GM23338 (cell line): ENCODE data around the gene TPH2. TPM values are rescaled to one million over a fixed set of nuclear protein-coding genes. Genes with fewer than 3 reads are reported as not detected.
A peak's percentile ranks its signal among the peaks of the same experiment; 100 is the strongest.

ENCODE experiments used
- ATAC-seq: fragments of 200-7000 bp; cut with Tn5 transposase; 3 replicates; pipeline ENCODE4 v1.9.1; 2020
- DNase-seq: peaks from one replicate; pipeline ENCODE4 v3.0.0-alpha.2; 2015; ENCODE audit warnings: low spot score
- H2AFZ ChIP-seq: fragments of 200-600 bp; sonication (generic); 2 replicates; pipeline ENCODE4 v1.8.0; 2016; ENCODE audit warnings: antibody characterized with exemption, mild to moderate bottlenecking, moderate library complexity
- H3F3A ChIP-seq: fragments of 200-600 bp; sonication (generic); replicated peaks from 2 replicates; pipeline ENCODE4 v1.8.0; 2017; ENCODE audit warnings: antibody characterized with exemption, mixed run types, low read depth
- H3K27ac ChIP-seq: fragments of 200-600 bp; sonication (generic); 2 replicates; pipeline ENCODE4 v1.6.1; 2016; ENCODE audit warnings: low read depth
- H3K27me3 ChIP-seq: fragments of 200-600 bp; sonication (generic); 2 replicates; pipeline ENCODE4 v1.8.0; 2016; ENCODE audit warnings: mild to moderate bottlenecking, mixed run types, moderate library complexity; ENCODE audit not compliant: insufficient read depth
- H3K36me3 ChIP-seq: fragments of 200-600 bp; sonication (generic); 2 replicates; pipeline ENCODE4 v1.8.0; 2016; ENCODE audit warnings: mild to moderate bottlenecking; ENCODE audit not compliant: insufficient read depth
- H3K4me1 ChIP-seq: fragments of 200-600 bp; sonication (generic); 2 replicates; pipeline ENCODE4 v1.8.0; 2016; ENCODE audit warnings: mild to moderate bottlenecking, moderate library complexity; ENCODE audit not compliant: insufficient read depth
- H3K4me2 ChIP-seq: fragments of 200-600 bp; sonication (generic); 2 replicates; pipeline ENCODE4 v1.7.1; 2017; ENCODE audit warnings: mixed run types
- H3K4me3 ChIP-seq: fragments of 200-600 bp; sonication (generic); 2 replicates; pipeline ENCODE4 v1.6.1; 2016; ENCODE audit warnings: mixed run types
- H3K79me2 ChIP-seq: fragments of 200-600 bp; sonication (generic); replicated peaks from 2 replicates; pipeline ENCODE4 v1.8.0; 2017; ENCODE audit warnings: mild to moderate bottlenecking; ENCODE audit not compliant: insufficient read depth
- H3K9me2 ChIP-seq: fragments of 200-600 bp; sonication (generic); 2 replicates; pipeline ENCODE4 v1.8.0; 2017; ENCODE audit not compliant: insufficient read depth
- H4K20me1 ChIP-seq: fragments of 200-600 bp; sonication (generic); replicated peaks from 2 replicates; pipeline ENCODE4 v1.8.0; 2017; ENCODE audit warnings: mild to moderate bottlenecking; ENCODE audit not compliant: insufficient read depth
- H3K27ac Mint-ChIP-seq: 2 replicates; pipeline ENCODE4 v1.8.0; 2020; ENCODE audit warnings: inconsistent platforms, mild to moderate bottlenecking, moderate library complexity, mixed read lengths
- H3K27me3 Mint-ChIP-seq: 3 replicates; pipeline ENCODE4 v1.8.0; 2022; ENCODE audit warnings: low read depth, mild to moderate bottlenecking, moderate library complexity, mixed read lengths, inconsistent platforms; ENCODE audit not compliant: insufficient read depth, poor library complexity
- H3K36me3 Mint-ChIP-seq: 3 replicates; pipeline ENCODE4 v1.8.0; 2021; ENCODE audit warnings: low read depth, mild to moderate bottlenecking, inconsistent platforms, moderate library complexity, mixed read lengths
- H3K4me1 Mint-ChIP-seq: 3 replicates; pipeline ENCODE4 v1.8.0; 2020; ENCODE audit warnings: mild to moderate bottlenecking, inconsistent platforms, mixed read lengths
- H3K4me3 Mint-ChIP-seq: 3 replicates; pipeline ENCODE4 v1.8.0; 2021; ENCODE audit warnings: moderate library complexity, mild to moderate bottlenecking, inconsistent platforms, mixed read lengths
- H3K9me3 Mint-ChIP-seq: 3 replicates; pipeline ENCODE4 v1.8.0; 2020; ENCODE audit warnings: moderate library complexity, mild to moderate bottlenecking, inconsistent platforms, mixed read lengths
- CTCF ChIP-seq, 2 experiments: fragments of 200-600 bp in 1 of 2; sonication (generic) in 1 of 2; conservative IDR thresholded peaks; 2 replicates each; pipeline versions ENCODE4 v1.5.1 to v1.6.1; 2016 to 2017; ENCODE audit warnings: antibody characterized with exemption in 2 of 2, low read depth in 2 of 2, mild to moderate bottlenecking in 2 of 2, moderate library complexity in 1 of 2
- ETS1 ChIP-seq: IDR thresholded peaks from 2 replicates; pipeline ENCODE4 v1.6.1; 2016; ENCODE audit warnings: antibody characterized with exemption
- EZH2phosphoT487 ChIP-seq: fragments of 200-600 bp; sonication (generic); IDR thresholded peaks from one replicate; pipeline ENCODE4 v1.8.1; 2018; ENCODE audit warnings: antibody characterized with exemption; ENCODE audit not compliant: unreplicated experiment
- JUNB ChIP-seq: IDR thresholded peaks from one replicate; pipeline ENCODE4 v1.6.1; 2016; ENCODE audit warnings: antibody characterized with exemption; ENCODE audit not compliant: unreplicated experiment
- NANOG ChIP-seq: IDR thresholded peaks from 2 replicates; pipeline ENCODE4 v1.6.1; 2016; ENCODE audit warnings: antibody characterized with exemption, borderline replicate concordance
- ZNF114 ChIP-seq: fragments of 250-450 bp; sonication (Bioruptor Pico); IDR thresholded peaks from 2 replicates; pipeline ENCODE4 v1.5.0; 2020; ENCODE audit warnings: mild to moderate bottlenecking, moderate library complexity
- ZNF462 ChIP-seq: fragments of 250-450 bp; sonication (Bioruptor Pico); IDR thresholded peaks from 2 replicates; pipeline ENCODE4 v1.5.0; 2020; ENCODE audit warnings: mild to moderate bottlenecking, moderate library complexity
- polyA plus RNA-seq: library from polyadenylated mRNA; unstranded; fragments of >200 nt; fragmentation: Nextera tagmentation; extraction: Ambion mirVana; gene quantifications from 2 replicates; pipeline ENCODE4 v1.2.1, GENCODE V29; 2016
- total RNA-seq: library from RNA; depleted of rRNA; stranded (reverse); fragments of >200 nt; shearing (Covaris generic); gene quantifications from 2 replicates; pipeline ENCODE4 v1.2.3, GENCODE V29; 2014

Gene TPH2
- total and polyA plus RNA-seq, 2 experiments from 2014 or later: 0.94 to 1.4 TPM

GRCh38 chr12:72017054-72017651, 78.5 kb downstream of the TPH2 start:
- no peaks in the 10 kb centered on the region for H3K36me3 Mint-ChIP-seq
- peak; percentile 97 for ATAC-seq
- H3K9me2 ChIP-seq: 0 out of 2 replicates have a peak, but pooled peaks cover 3% of the 10 kb centered on the region
- no peak overlapping the region for H2AFZ ChIP-seq
- H3K4me2 ChIP-seq: no peak overlapping the region
- no peak overlapping the region for H3K27ac ChIP-seq
- no peak overlapping the region for H3K4me3 ChIP-seq
- H3K4me1 ChIP-seq: peaks cover 7% of the 10 kb centered on the region; the same call in 1 of the 2 replicates
- no peaks in the 10 kb centered on the region for H3F3A ChIP-seq
- no peak overlapping the region for H3K27ac Mint-ChIP-seq
- no peaks in the 10 kb centered on the region for H3K9me3 Mint-ChIP-seq
- no peaks in the 10 kb centered on the region for H3K27me3 Mint-ChIP-seq
- no peaks in the 10 kb centered on the region for H4K20me1 ChIP-seq
- peak; percentile 74 for DNase-seq
- H3K4me3 Mint-ChIP-seq: no peak overlapping the region
- H3K4me1 Mint-ChIP-seq: peaks cover 6% of the 10 kb centered on the region; the same call in 1 of the 3 replicates
- H3K36me3 ChIP-seq: no peaks in the 10 kb centered on the region
- no peaks in the 10 kb centered on the region for H3K27me3 ChIP-seq
- H3K79me2 ChIP-seq: no peaks in the 10 kb centered on the region
- TF ChIP-seq ZNF462 (CRISPR knock-in tag) (no peak), EZH2phosphoT487 (no peak), CTCF (conservative IDR thresholded peaks at IDR 0.05; ENCODE audit: low read depth in 2 of 2) (peak; percentile 76 to 93), ZNF114 (CRISPR knock-in tag) (no peak), JUNB (no peak), NANOG (no peak), ETS1 (no peak)
